GM12878 (cell line): ENCODE results near the gene IQSEC2. TPM values are rescaled to one million over a fixed set of nuclear protein-coding genes. Genes with fewer than 3 reads are reported as not detected.

Experiments used
- ATAC-seq: fragments of 200-7000 bp; cut with Tn5 transposase; 3 replicates; pipeline ENCODE4 v1.9.1; 2020; ENCODE audit warnings: mild to moderate bottlenecking, moderate library complexity
- BruUV-seq: library from RNA; stranded (reverse); fragments of 400-500 nt; replicated peaks from 2 replicates; lab custom pipeline; 2021; lab: Mats Ljungman, UMichigan
- CTCF ChIA-PET: fragments of 300-600 bp; sonication (Branson Sonifier 250); formaldehyde crosslinking; extraction: SDS; loops from one replicate; lab custom pipeline; 2021; ENCODE audit warnings: inconsistent platforms; lab: Yijun Ruan, JAX
- POLR2A ChIA-PET: fragments of 350-600 bp; formaldehyde crosslinking; extraction: SDS; loops from one replicate; lab custom pipeline; 2021; ENCODE audit warnings: inconsistent platforms; lab: Charles Lee
- RAD21 ChIA-PET: fragments of 300-600 bp; sonication (Branson Sonifier 250); formaldehyde crosslinking; loops from one replicate; lab custom pipeline; 2023; ENCODE audit warnings: antibody characterized with exemption; ENCODE audit not compliant: unreplicated experiment; lab: Charles Lee
- SMC1A ChIA-PET: fragments of 300-600 bp; sonication (Branson Sonifier 250); formaldehyde crosslinking; loops from one replicate; lab custom pipeline; 2023; ENCODE audit not compliant: unreplicated experiment, uncharacterized antibody; lab: Charles Lee
- DNase-seq: peaks from one replicate; pipeline ENCODE4 v3.0.0-alpha.2; 2011; ENCODE audit warnings: low read depth, low spot score
- FAIRE-seq: peaks from 3 replicates; lab custom pipeline; 2011; peaks lifted over from hg19 to GRCh38; lab: Jason Lieb, UNC
- H2AFZ ChIP-seq: 2 replicates; pipeline ENCODE4 v1.6.0; 2011; ENCODE audit warnings: low read depth, low read length, control low read depth; ENCODE audit not compliant: control insufficient read depth
- H3K27ac ChIP-seq: 2 replicates; pipeline ENCODE4 v1.5.1; 2011; ENCODE audit warnings: control low read depth; ENCODE audit not compliant: control insufficient read depth, insufficient read depth
- H3K27me3 ChIP-seq, 2 experiments: replicated peaks in 1 of 2; 2 replicates each; pipeline versions ENCODE4 v1.6.0 to v1.6.1; 2011; ENCODE audit warnings: low read length in 1 of 2; ENCODE audit not compliant: control insufficient read depth in 2 of 2, insufficient read depth in 2 of 2
- H3K36me3 ChIP-seq, 2 experiments: 2 replicates each; pipeline ENCODE4 v1.5.1; 2011; ENCODE audit warnings: low read length in 1 of 2; ENCODE audit not compliant: control insufficient read depth in 2 of 2, insufficient read depth in 2 of 2
- H3K4me1 ChIP-seq: 2 replicates; pipeline ENCODE4 v1.6.1; 2011; ENCODE audit warnings: mild to moderate bottlenecking, low read length, moderate library complexity, mixed read lengths; ENCODE audit not compliant: control insufficient read depth, insufficient read depth
- H3K4me2 ChIP-seq: 2 replicates; pipeline ENCODE4 v1.6.0; 2011; ENCODE audit warnings: control low read depth; ENCODE audit not compliant: control insufficient read depth, insufficient read depth
- H3K4me3 ChIP-seq: fragments of 200-600 bp; sonication (generic); 2 replicates; pipeline ENCODE4 v1.5.1; 2016
- H3K79me2 ChIP-seq: 2 replicates; pipeline ENCODE4 v1.6.0; 2011; ENCODE audit warnings: low read length; ENCODE audit not compliant: control insufficient read depth, insufficient read depth
- H3K9ac ChIP-seq: 2 replicates; pipeline ENCODE4 v1.8.0; 2011; ENCODE audit warnings: low read length, control low read depth, mixed read lengths; ENCODE audit not compliant: control insufficient read depth, insufficient read depth
- H3K9me3 ChIP-seq: replicated peaks from 3 replicates; pipeline ENCODE4 v1.5.1; 2011; ENCODE audit warnings: mild to moderate bottlenecking, low read length; ENCODE audit not compliant: control insufficient read depth, insufficient read depth
- H4K20me1 ChIP-seq: 2 replicates; pipeline ENCODE4 v1.6.0; 2011; ENCODE audit not compliant: control insufficient read depth, insufficient read depth
- ESRRA ChIP-seq: IDR thresholded peaks from 2 replicates; pipeline ENCODE4 v1.6.1; 2012; ENCODE audit warnings: mild to moderate bottlenecking, low read length, improper control_type of control experiment
- ETV6 ChIP-seq, 2 experiments: fragments of 450-650 bp in 1 of 2; IDR thresholded peaks in 1 of 2; conservative IDR thresholded peaks in 1 of 2; 2 replicates each; pipeline ENCODE4 v1.6.1; 2014; ENCODE audit warnings: antibody characterized with exemption in 1 of 2, borderline replicate concordance in 1 of 2, low read depth in 1 of 2, mild to moderate bottlenecking in 1 of 2, moderate library complexity in 1 of 2
- IRF4 ChIP-seq: IDR thresholded peaks from 2 replicates; pipeline ENCODE4 v1.6.1; 2011; ENCODE audit warnings: low read depth, low read length
- JUND ChIP-seq: IDR thresholded peaks from 2 replicates; pipeline ENCODE4 v1.6.1; 2012; ENCODE audit warnings: low read depth, mild to moderate bottlenecking, low read length, improper control_type of control experiment, moderate library complexity
- MEF2A ChIP-seq: IDR thresholded peaks from 2 replicates; pipeline ENCODE4 v1.6.1; 2011; ENCODE audit warnings: low read depth, mild to moderate bottlenecking, low read length, moderate library complexity; ENCODE audit not compliant: insufficient read depth
- MLLT1 ChIP-seq: fragments of 450-650 bp; IDR thresholded peaks from 2 replicates; pipeline ENCODE4 v1.6.1; 2016; ENCODE audit warnings: mild to moderate bottlenecking
- MTA2 ChIP-seq: fragments of 450-650 bp; IDR thresholded peaks from 2 replicates; pipeline ENCODE4 v1.6.1; 2016; ENCODE audit warnings: low read depth, mild to moderate bottlenecking, moderate library complexity
- NFXL1 ChIP-seq: fragments of 450-650 bp; IDR thresholded peaks from 2 replicates; pipeline ENCODE4 v1.6.1; 2017; ENCODE audit warnings: antibody characterized with exemption, mild to moderate bottlenecking, borderline replicate concordance
- POLR2AphosphoS5 ChIP-seq: IDR thresholded peaks from 2 replicates; pipeline ENCODE4 v1.6.1; 2011; ENCODE audit warnings: mild to moderate bottlenecking, low read length, inconsistent platforms
- SMARCA5 ChIP-seq: fragments of 450-650 bp; IDR thresholded peaks from 2 replicates; pipeline ENCODE4 v1.6.1; 2017; ENCODE audit warnings: mild to moderate bottlenecking
- ZNF24 ChIP-seq: fragments of 450-650 bp; IDR thresholded peaks from 2 replicates; pipeline ENCODE4 v1.6.1; 2017; ENCODE audit warnings: antibody characterized with exemption, mild to moderate bottlenecking
- WGBS: methylation state at CpG from one replicate; pipeline ENCODE4 v1.1.6; 2016; ENCODE audit warnings: low lambda C conversion rate; ENCODE audit not compliant: insufficient replicate concordance, insufficient coverage; ENCODE audit errors: missing lambda C conversion rate; 5-methylcytosine and 5-hydroxymethylcytosine counted together
- in situ Hi-C: fragments of 300-500 bp; cut with MboI; formaldehyde crosslinking; loops from 9 replicates; pipeline ENCODE4 v1.14.3; 2018; ENCODE audit warnings: mixed read lengths
- intact Hi-C: fragments of 100-400 bp; cut with micrococcal nuclease; formaldehyde crosslinking; loops from one replicate; pipeline ENCODE4 v1.14.2; 2022; ENCODE audit not compliant: unreplicated experiment
- polyA plus RNA-seq, 11 experiments: library from polyadenylated mRNA; depleted of rRNA in 4 of 11; unstranded in 6 of 11; stranded (reverse) in 5 of 11; fragments of >200 nt; fragmentation: Nextera tagmentation in 4 of 11; fragmentation: Illumina TruSeq in 1 of 11; extraction: Ambion mirVana in 4 of 11; extraction: Trizol in 1 of 11; gene quantifications; 1 replicate in 1 of 11; 2 replicates in 10 of 11; pipeline versions ENCODE4 v1.2.1 to v1.2.3, GENCODE V29; 2011 to 2016; ENCODE audit warnings: inconsistent platforms in 2 of 11, missing spikeins in 2 of 11, low read depth in 1 of 11
- total RNA-seq, 4 experiments: library from RNA; depleted of rRNA in 3 of 4; stranded (reverse); fragments of >200 nt in 3 of 4; fragmentation: Illumina TruSeq in 1 of 4; extraction: Trizol in 1 of 4; gene quantifications; 2 replicates each; pipeline versions ENCODE4 v1.2.1 to v1.2.3, GENCODE V29; 2013 to 2021

Gene IQSEC2
- total and polyA plus RNA-seq, 10 of the 15 experiments (the other 5 are each of a cell fraction or from before 2014, with no cell fraction given): 0.01 to 0.23 (median 0.04) TPM; not detected in 3

- ChIA-PET CTCF (interaction anchor here (0.6 to 4.9 kb wide), 3 partner anchors 11 to 378 kb away, joined by 3 to 24 read pairs (median 3); no protein-coding TSS in a partner anchor), POLR2A (no interaction called here), RAD21 (interaction anchor here (0.8 kb wide), 1 partner anchor 9 kb away, joined by 3 read pairs; no protein-coding TSS in a partner anchor), SMC1A (no interaction called here)
- Histone ChIP-seq H3K27me3 (no peaks in the 10 kb centered on the region), H3K9me3 (no peaks in the 10 kb centered on the region), H3K4me2 (no peak overlapping the region), H3K4me3 (no peak overlapping the region), H4K20me1 (no peaks in the 10 kb centered on the region), H3K27ac (no peak overlapping the region), H3K79me2 (no peaks in the 10 kb centered on the region), H3K9ac (no peak overlapping the region), H3K36me3 (no peaks in the 10 kb centered on the region), H2AFZ (no peak overlapping the region), H3K4me1 (no peaks in the 10 kb centered on the region)
- DNase-seq (no peak), FAIRE-seq (no peak), ATAC-seq (no peak)
- no peak for TF ChIP-seq ZNF24
- no peak for TF ChIP-seq MTA2
- no peak for TF ChIP-seq NFXL1
- TF ChIP-seq ESRRA: no peak
- no peak for TF ChIP-seq MLLT1
- TF ChIP-seq JUND: no peak
- no peak for TF ChIP-seq MEF2A
- no peak for TF ChIP-seq IRF4
- TF ChIP-seq POLR2AphosphoS5: no peak
- no peak for TF ChIP-seq SMARCA5
- TF ChIP-seq ETV6 (conservative IDR thresholded peaks at IDR 0.05 in 1 of 2, IDR thresholded peaks at IDR 0.05 in 1 of 2; ENCODE audit: borderline replicate concordance in 1 of 2, low read depth in 1 of 2): no peak
- in situ Hi-C loops (no loop called here), intact Hi-C loops (no loop called here)
- BruUV-seq: no TSS peak
- 56% methylated on average over 5 of the region's 5 CpGs for WGBS
These were observed 21.8 kb upstream of the IQSEC2 start for GRCh38 chrX:53303195-53303594.
